NOMO-1 (cell line): ENCODE measurements around the gene EEF2K.

Experiments used
- DNase-seq, 2 experiments: peaks; one replicate each; lab custom pipeline; 2025; ENCODE audit not compliant: unreplicated experiment in 2 of 2; lab: John Stamatoyannopoulos, UW

EEF2K gene

DNA sequence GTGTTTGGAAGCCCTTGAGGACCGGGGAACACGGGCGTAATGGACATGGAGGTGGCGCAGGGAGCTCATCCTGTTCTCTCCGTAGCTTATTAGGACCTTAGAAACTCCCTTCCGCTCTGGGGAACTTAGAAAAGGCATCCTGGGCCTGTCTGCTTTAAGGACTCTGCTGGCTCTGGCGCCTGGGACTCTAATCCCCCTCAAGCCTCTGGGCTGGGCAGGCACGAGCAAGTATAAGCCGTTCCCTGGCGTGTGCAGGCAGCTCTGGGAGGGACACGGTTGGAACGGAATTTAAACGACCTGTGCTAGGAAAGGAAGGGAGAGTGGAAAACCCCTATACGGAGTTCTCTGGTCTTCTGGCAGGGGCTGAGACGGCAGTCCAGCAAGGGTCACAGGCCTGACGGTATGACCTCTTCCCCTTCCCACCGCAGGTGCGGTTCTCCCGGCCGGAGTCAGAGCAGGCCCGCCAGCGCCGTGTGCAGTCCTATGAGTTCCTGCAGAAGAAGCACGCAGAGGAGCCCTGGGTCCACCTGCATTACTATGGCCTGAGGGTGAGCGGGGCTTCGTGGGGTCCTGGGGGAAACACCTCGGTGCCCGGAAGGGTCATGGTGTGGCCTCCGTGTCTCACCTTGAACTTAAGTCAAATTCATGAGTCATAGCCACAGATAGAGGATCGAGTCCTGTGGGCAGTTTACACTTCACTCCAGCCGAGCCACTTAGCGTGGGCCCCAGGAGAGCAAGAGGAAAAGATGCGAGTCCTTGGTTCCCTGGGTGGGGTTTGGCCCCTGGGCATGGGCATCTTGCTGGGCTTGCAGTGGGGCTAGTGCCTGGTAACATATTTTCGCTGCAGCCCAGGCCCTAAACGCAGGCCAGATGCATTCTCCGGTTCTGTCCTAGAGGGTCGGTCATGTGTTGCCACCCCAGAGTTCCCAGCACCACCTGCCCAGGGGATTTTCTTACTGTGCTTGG lies 108.9 kb downstream of the EEF2K start:
- DNase-seq = no peak

DNA sequence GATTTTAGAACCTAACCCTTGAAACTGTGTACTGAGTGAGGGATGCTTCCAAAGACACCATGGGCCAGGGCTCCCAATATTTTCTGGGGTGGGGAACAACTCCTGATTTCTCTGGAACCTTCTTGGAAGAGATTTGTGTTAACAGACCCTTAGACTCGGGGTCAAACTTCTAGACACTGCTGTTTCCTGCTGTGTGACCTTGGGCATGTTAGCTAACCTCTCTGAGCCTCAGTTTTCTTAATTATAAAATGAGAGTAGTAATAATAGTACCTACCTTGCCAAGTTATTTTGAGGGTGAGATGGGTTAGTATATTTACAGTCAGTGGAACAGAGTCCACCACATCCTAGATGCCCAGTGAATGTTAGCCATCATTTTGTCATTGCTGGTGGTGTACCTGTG lies 109.9 kb downstream of the EEF2K start:
- DNase-seq = no peak

DNA sequence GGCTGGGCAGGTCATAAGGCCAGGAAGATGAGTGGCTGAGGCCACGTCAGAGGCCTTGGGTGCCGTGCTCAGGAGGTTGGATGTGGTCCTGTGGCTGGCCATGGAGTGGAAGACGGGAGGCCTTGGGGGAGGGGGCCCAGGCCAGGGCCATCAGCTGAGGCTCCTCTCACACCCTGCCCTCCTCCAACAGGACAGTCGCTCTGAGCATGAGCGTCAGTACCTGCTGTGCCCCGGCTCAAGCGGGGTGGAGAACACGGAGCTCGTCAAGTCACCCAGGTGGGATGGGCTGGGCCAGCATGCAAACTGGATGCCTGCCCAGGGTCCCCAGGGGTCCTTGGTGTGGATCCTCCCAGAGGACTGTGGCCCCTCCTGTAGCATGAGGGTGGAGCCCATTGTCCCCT lies 110.3 kb downstream of the EEF2K start:
- DNase-seq = no peak

DNA sequence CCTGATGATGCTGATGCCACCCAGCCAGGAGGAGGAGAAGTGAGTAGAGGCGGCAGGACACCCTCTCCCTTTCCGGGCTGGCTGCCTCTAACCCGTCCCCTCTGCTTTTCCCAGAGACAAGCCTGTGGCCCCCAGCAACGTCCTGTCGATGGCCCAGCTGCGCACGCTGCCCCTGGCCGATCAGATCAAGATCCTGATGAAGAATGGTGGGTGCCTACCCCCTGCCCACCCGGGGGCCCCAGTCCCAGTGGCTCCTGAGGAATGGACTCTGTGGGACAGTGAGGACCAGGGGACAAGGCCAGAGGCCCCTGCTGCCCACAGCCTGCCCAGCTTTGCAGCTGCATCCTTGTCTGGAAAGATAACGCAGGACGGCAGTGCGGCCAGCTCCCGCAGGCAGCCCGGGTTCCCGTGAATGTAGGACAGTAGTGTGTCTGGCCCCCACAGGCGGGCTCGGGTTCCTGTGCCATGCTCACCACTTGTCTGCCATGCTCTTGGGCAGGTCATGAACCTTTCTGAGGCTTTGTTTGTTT lies 111.0 kb downstream of the EEF2K start:
- DNase-seq = no peak

DNA sequence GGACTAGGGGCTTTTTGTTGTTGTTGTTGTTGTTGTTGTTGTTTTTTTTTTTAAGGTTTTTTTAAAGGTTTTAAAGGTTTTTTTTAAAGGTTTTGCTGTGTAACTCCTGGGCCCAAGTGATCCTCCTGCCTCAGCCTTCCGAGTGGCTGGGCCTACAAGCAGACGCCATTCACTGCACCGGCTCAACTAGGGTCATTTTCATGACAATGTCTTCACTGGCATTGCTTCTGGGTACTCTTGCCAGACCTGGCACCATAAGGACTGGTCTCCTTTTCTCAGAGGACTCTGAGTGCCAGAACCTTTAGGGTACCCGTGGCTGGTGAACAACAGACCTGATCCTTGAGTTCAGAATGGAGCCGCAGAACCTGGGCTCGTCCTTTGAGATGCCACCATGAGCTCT lies 111.5 kb downstream of the EEF2K start:
- no peak for DNase-seq

DNA sequence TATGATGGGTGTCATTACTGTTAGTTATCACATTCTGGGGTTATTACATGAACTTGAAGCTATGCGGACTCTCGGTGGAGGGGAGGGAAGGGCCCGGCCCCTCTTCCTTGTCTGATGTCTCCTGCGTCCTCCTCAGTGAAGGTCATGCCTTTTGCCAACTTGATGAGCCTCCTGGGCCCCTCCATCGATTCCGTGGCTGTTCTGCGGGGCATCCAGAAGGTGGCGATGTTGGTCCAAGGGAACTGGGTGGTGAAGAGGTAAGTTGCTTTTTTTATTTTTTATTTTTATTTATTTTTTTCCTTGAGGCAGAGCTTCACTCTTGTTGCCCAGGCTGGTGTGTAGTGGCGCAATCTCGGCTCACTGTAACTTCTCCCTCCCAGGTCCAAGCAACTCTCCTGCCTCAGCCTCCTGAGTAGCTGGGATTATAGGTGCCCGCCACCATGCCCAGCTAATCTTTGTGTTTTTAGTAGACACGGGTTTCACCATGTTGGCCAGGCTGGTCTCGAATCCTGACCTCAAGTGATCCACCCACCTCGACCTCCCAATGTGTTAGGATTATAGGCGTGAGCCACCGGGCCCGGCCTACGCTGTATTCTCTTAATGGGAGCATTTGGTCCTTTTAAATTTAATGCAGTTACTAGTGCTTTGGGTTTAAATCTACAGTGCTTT lies 112.7 kb downstream of the EEF2K start:
- DNase-seq = peak; percentile 19 to 39

DNA sequence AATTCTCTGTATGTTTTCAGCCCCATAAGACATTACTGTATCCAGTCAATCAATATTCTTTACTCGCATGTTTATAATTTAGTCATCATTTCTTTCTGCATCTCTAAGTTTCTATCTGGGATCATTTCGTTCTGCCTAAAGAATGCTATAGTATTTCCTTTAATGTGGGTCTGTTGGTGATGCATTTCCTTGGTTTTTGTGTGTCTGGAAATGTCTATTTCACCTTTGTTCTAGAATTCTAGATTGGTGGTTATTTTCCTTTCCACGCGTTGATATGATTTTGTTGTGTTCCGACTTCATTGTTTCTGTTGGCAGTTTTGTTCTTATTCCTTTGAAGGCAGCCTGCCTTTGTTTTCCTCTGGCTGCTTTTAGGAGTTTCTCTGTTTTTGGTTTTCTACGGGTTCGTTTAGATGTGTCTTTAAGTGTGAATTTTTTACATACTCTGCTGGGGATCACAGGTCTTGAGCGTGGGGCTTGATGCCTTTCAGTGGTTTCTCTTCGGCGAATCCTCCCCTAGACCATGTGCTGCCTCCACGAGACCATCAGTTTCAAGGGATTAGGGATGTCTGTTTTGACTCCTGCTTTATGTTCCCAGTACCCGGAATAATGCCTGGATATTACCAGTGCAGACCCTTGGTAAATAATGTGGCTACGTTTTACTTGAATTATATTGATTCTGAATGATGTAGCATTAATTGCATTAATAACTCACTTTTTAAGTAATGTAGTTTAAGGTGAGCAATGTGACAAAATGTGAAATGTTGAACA lies 114.7 kb downstream of the EEF2K start:
- DNase-seq = no peak

DNA sequence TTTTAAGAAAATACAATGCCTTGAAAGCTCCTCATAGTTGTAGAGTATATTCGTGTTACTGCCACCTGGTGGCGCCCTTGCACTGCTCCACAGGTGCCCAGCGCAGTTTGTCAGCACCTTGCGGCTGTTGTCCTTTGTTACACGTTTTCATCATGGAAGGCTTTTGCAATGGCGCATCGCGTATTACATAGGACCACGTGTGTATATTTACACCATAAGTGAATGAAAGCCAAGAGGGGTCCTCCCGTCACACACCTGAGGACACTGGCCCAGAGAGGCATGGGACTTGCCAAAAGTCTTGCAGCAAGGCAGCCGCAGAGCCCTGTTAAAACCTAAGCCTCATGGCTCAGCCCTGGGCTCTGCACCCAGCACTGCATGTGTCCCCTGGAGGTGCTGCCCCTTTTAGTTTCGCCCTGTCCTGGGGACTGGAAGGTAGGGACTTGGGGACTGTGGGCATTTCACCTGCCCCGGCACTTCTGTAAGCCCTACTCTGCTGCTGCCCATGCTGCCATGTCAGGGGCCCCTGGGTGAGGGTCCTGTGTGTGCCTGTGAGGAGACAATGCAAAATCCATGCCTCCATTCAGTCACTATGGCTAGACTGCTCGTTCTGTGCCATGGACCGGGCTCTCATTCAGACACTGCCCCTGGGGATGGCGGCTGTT lies 115.4 kb downstream of the EEF2K start:
- peak; percentile 58 to 72 for DNase-seq

DNA sequence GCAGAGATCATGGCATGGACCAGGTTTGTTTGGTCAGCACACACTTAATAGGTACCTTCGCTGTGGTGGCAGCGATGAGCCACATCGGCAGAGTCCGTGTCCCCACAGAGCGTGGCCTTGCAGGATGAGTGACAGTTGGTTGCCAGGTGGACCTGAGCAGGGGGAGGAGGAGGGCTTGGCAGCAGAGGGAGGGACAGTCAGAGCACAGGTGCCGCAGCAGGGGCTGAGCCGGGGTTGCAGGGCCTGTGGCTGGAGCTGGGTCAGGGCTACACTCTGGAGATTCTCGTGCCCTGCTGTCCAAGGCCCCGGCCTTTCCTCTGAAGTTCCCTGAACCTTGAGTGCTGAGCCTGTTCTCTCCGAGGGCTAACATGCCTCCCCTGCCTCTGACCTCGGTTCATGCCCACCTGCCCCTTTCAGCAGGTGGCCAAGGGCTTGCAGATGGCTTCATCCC lies 116.0 kb downstream of the EEF2K start:
- DNase-seq = no peak

DNA sequence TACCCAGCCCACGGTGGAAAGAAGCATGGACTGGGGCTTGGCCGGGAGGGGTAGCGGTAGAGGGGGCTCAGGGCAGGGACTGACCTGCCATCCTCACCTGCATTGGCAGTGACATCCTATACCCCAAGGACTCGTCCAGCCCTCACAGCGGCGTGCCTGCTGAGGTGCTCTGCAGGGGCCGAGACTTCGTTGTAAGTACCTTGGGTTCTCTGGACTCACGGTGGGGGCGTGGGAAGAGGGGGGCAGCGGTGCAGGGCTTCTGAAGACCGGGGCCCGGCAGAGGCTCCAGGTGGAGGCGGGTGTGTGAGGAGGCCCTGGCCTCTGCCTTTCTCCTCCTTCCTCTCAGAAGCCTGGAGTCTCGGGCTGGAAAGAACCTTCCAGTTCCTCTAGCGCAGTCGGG lies 116.7 kb downstream of the EEF2K start:
- no peak for DNase-seq

DNA sequence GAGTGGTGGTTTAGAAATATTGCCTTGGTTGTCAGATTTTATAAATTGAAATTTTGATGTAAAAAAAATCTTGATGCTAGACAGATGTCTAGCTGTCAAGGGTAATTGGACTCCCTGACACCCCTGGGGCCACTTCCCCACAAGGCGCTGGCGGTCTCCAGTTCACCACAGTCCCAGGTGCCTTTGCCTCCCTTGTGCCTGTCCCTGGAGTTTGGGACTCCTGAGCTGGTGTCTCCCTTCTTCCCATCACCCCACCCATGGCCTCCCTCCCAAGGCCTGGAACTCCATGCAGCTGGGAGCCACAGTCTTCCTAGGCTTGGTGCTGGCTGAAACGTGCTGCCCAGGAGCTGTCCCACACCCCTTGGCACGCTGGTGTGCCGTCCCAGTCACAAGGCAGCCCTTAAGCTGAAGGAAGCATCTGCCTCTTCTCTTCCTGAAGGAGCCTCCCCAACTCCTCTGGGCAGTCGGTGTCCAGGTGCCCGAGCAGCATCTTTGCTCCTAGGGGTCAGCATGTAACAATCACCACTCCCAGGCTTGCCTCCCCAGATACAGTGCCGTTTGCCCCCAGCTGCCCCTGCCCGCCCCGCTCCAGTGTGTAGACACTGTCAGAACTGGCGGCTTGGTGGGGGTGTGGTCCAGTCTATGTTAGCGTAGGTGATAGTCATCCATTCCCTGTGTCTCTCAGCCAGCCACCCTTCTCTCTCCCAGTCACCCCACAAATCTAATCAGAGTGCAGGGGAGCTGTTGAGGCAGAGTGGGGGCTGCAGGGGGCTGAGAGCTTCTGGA lies 117.3 kb downstream of the EEF2K start:
- DNase-seq = no peak

DNA sequence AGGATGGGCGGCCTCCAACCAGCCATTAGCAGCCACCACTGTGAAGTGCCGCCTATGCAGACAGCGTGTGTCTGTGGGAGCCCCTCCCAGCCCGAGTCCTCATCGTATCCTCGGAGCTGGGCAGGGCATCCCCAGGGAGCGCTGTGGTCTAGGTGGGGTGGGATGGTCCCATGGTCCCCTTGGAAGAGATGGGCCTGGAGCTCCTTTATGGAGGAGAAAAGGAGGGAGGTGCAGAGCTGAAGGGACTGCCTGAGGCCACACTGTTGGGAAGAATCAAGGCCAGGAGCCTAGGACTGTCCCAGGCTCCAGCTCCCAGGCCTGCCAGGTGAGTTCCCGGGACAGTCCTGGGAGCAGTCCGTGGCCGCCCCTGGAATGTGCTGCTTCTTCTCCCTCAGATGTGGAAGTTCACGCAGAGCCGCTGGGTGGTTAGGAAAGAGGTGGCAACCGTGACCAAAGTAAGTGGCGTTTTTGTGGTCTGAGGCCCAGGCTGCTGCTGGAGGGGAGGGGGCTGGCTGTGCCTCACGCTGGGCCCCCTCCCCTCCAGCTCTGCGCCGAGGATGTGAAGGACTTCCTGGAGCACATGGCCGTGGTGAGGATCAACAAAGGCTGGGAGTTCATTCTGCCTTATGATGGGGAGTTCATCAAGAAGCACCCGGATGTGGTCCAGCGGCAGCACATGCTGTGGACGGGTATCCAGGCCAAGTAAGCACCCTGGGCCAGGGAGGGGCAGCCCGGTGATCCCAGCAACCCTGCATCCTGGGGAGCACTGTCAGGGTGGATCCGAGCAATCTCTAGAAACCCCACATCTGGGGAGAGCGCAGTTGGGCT lies 118.1 kb downstream of the EEF2K start:
- DNase-seq = no peak

DNA sequence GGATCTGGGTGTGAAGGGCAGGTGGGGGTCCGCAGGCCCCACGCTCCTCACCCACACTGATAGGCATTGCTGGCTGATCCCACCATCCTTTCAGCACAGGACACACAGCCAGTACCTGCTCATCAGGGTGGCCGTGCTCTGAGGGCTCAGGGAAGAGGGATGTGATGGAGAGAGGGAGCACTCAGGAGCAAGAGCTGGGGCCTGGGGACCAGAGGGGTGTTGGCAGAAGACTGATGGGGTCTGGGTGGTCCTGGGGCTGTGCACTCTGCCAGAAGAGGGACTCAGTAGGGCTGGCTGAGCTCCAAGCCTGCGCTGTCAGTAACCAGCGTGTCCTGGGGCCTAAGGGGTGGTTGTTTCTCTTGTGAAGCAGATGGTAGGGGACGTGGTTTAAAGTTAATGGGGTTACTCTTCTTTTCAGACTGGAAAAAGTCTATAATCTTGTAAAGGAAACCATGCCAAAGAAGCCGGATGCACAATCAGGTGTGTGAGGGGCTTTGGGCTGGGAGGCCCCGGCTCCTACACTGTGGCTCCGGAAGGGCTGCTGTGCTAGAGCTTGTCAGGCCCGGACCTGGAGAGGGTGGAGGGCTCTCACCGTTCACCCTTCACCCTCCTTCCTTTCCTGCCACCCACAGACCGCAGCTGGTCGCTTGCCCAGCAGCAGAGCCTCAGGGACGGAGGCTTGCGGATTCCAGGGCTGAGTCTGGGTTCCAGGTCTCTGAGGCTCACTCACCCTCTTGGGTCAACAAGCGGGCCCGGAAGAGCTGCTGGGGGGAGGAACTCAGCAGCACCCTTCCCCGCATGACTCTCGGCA lies 118.9 kb downstream of the EEF2K start:
- no peak for DNase-seq

DNA sequence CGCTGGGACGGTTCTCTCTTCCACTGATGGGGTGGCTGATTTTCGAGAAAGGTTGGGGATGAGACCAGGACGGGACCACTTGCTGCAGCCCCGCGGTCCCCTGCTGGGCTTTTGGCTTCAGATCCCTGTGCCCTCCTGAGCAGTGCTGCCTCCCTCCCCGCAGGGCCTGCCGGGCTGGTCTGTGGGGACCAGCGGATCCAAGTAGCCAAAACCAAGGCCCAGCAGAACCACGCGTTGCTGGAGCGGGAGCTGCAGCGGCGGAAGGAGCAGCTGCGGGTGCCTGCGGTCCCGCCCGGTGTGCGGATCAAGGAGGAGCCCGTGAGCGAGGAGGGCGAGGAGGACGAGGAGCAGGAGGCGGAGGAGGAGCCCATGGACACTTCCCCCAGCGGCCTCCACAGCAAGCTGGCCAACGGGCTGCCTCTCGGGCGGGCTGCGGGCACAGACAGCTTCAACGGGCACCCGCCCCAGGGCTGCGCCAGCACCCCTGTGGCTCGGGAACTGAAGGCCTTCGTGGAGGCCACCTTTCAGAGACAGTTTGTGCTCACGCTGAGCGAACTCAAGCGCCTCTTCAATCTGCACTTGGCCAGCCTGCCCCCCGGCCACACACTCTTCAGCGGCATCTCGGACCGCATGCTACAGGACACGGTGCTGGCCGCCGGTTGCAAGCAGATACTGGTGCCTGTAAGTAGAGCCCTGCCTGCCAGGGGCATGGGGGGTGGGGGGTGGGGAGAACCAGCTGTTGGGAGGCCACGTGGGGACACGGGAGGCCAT lies 119.7 kb downstream of the EEF2K start:
- no peak for DNase-seq

DNA sequence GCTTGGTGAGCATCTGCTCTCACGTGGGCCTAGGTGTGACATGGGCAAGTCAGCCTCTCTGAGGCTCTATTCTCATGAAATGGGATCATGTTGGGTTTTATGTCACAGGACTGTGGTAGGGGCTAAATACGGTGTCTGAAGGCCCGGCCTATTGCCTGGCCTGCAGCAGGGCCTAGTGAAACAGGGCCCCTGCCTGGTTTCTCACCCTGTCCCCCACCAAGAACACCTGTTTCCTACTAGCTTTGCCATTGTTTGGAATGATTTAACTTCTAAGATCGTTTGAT lies 120.2 kb downstream of the EEF2K start:
- no peak for DNase-seq

DNA sequence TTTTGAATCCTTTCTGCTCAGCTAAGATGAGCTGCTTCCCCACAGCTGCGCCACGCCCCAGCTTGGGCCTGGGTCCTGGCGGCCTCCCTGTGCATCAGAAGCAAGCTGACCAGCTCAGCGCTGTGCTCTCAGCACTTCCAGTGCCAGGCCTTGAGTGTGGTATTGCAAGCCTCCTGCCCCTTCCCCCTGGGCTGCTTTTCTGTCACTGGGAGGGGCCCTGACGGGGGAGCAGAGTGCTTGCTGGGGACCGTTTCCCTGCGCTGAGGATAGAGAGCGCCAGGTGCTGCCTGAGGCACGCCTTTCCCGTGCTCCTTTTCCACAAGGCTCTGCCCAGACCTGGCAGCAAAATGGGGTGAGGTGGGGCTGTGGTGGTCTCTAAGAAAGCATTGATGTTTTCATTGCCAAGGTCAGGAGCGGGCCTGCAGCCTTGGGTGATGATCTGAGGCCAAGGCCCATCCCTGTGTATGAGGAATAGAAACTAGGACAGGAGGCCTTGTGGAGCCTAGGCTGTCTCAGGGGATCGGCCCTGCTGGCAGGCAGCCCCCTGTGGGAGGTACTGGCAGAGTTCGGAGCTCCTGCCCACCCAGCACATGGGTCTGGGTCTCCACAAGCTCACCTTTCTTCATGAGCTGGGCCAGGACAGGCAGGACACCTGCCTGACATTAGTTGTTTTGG lies 120.8 kb downstream of the EEF2K start:
- no peak for DNase-seq

DNA sequence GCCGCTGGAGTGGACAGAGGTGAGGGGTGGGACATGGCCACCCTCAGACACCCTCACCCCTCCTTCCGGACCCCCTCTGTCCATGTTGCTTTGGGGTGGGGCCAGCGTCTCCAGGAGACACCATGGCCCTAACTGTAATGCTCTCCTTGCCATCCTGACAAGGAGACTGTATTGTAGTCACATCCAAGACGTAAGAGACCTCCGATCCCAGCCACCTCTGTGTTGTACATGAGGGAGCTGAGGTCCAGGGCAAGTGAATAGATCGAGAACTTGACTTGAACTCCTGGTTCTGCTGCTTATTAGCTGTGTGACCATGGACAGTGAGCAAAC lies 121.3 kb downstream of the EEF2K start:
- no peak for DNase-seq
